Measurements from ENCODE around the gene PGC. TPM values are rescaled to one million over a fixed set of nuclear protein-coding genes. Genes with fewer than 3 reads are reported as not detected.

The PGC gene
- total RNA-seq, 2 experiments from 2014 or later, result not detected

DNA sequence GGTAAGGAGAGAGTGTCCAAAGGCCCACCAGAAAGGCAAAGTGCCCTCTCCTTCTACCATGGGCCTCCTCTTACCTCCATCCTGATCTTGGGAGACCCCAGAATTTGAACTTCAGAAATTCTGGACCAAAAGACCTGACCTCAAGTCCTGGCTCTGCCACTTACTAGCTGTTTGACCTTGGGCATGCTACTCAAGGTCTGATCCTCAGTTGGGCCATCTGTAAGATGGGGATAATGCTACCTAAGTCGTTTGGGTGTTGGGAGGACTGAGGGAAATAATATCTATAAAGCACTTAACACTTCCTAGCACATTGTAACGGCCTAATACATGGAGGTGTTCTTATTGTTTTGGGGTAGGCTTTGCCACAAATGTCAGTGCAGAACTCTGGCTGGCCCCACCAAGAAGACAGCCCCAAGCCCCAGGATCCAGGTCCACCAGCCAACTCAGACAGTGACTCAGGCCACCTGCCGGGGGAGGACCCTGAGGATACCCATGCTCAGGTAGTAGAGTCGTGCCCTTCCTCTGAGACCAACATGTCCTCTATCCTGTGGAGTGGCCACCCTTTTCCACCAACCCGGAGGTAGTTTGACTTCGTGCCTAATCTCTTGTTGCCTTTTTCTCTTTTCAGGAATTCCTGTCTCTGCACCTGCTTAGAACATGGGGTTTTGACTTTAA lies 36.0 kb upstream of the PGC start:
- POLR2A ChIA-PET, result interaction anchor here (1.0 kb wide), 1 partner anchor 764 kb away, joined by 3 read pairs; no protein-coding TSS in a partner anchor
- H3K27me3 Mint-ChIP-seq, result peaks cover 18% of the 10 kb centered on the region
- peaks cover 4% of the 10 kb centered on the region for H3K36me3 Mint-ChIP-seq
- H3K27ac Mint-ChIP-seq, result no peak overlapping the region
- no peak overlapping the region for H3K4me3 Mint-ChIP-seq
- no peaks in the 10 kb centered on the region for H3K9me3 Mint-ChIP-seq
- ATAC-seq (ENCODE audit: low read depth) (no peak), DNase-seq (no peak)
- H3K4me1 Mint-ChIP-seq, result peaks cover 15% of the 10 kb centered on the region

DNA sequence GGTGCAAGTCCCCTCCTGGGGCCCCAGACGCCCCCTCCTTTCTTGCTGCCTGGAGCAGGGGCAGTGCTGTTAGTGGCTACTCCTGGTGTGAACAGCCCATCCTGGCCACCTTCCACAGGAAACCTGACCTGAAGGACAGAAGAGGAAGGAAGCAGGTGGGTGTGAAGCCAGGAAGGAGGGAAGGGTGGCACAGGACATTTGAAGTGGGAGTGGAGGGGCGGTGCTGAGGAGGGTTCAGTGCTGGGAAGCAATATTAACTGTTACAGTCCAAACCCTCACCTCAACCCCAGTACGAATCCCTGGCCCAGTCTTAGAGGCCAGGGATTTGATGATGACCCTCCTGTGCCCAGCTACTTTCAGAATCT lies 34.2 kb upstream of the PGC start:
- POLR2A ChIA-PET, result interaction anchor here (0.7 to 2.1 kb wide), 3 partner anchors 75 to 267 kb away, joined by 3 to 8 read pairs (median 4); no protein-coding TSS in a partner anchor
- H3K4me1 Mint-ChIP-seq, result peaks cover 13% of the 10 kb centered on the region
- ATAC-seq (ENCODE audit: low read depth), result no peak
- H3K27ac Mint-ChIP-seq, result peak overlapping the region; percentile 57
- no peaks in the 10 kb centered on the region for H3K9me3 Mint-ChIP-seq
- peaks cover 18% of the 10 kb centered on the region for H3K27me3 Mint-ChIP-seq
- H3K36me3 Mint-ChIP-seq, result no peaks in the 10 kb centered on the region
- no peak for DNase-seq
- H3K4me3 Mint-ChIP-seq, result peak overlapping the region; percentile 68

DNA sequence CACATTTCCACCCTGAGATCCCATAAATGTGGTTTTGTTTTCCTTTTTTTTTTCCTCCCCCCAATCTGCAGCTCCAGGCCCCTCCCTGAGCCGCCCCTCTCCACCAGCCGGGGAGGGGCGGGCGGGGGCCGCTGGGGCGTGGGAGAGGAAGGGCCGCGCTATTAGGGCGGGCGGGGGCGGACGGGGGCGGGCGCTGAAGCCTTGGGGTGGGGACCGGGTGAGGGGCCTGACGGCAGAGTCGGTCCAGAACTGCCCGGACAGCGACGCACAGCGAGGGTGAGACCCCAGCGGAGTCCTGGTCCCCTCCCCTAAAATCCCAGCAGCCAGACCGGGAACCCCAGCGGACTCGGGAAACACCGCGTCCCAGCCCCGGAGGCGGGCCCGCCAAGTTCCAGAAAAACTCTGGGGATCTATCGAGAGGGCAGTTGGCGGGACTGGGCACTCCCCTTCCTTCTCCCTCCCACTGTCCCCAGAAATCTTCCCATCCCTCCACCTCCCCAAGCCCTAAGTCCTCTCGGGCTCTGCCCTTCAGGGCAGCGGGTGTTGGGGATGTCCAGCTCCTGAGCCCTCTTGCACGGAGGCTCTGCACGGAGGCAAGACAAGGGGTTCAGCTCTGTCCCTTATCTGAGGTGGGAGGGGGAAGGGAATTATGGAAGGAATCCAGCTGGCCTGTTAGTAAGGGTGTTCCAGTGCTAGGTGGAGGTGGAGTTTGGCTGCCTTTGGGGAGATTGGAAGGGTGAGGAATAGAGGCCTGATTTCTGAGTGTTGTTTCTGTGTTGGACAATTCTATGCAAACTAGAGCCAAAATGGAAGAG lies 33.6 kb upstream of the PGC start, which contains the start of gene PRICKLE4:
Gene PRICKLE4, plus strand, starts transcription at position 232 of the 815 bp plus-strand sequence. CDS start 2,692 bp downstream, outside the sequence.
- H3K9me3 Mint-ChIP-seq, result no peaks in the 10 kb centered on the region
- DNase-seq, result no peak

DNA sequence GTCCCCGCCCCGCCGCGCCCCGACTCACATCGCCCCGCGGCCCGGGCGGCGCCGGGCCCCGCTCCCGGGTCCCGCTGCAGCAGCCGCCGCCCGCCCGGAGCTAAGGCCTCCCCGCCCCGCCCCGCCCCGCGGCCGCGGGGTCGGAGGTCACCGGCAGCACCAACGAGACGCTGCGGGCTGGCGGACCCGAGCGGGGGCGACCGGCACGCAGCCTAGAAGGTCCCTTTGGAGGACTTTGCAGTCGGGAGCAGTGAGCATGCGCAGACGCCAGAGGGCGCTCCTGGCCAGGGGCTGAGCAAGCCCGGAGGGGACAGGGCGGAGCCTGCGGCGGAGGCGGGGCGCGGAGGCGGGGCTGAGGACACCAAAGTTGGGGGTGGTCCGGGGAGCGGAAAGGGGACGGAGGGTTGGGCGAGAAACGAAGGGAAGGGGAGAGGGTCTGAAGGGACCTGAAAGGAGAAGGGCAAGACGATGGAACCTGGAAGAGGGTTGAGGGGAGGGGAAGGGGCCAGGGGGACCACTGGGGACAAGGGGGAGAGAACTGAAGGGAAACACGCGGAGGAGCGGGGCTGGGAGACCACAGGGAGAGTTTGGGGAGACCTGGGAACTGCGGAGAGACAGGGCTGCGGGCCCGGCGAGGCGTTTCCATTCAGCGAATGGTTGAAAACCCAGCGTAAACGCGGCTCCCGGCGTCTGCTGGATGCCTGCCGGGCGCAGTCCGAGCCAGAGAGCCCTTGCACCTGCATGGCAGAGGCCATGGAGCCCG lies 32.8 kb upstream of the PGC start, which contains the start of gene FRS3:
Gene FRS3, minus strand, starts transcription at position 113 of the 763 bp plus-strand sequence. CDS start 2,913 bp downstream, outside the sequence.
- peak; percentile 94 for ATAC-seq (ENCODE audit: low read depth)
- Mint-ChIP-seq H3K27ac (peak within 1 kb of the TSS; percentile 79), H3K36me3 (no peaks in the 10 kb centered on the region), H3K4me1 (peaks cover 11% of the 10 kb centered on the region), H3K9me3 (no peaks in the 10 kb centered on the region), H3K27me3 (peaks cover 18% of the 10 kb centered on the region), H3K4me3 (peak within 1 kb of the TSS; percentile 94)
- POLR2A ChIA-PET, result interaction anchor here (1.6 kb wide), 1 partner anchor 264 kb away, joined by 4 read pairs; no protein-coding TSS in a partner anchor
- peak; percentile 100 for DNase-seq

More for the DNA sequence above, 33.6 kb upstream of the PGC start, which contains the start of gene PRICKLE4:
- H3K27ac Mint-ChIP-seq, result peak within 1 kb of the TSS; percentile 72
- POLR2A ChIA-PET, result interaction anchor here (1.2 to 2.1 kb wide), 3 partner anchors 263 to 267 kb away, joined by 3 to 8 read pairs (median 4); no protein-coding TSS in a partner anchor
- ATAC-seq (ENCODE audit: low read depth), result no peak
- H3K4me1 Mint-ChIP-seq, result peaks cover 12% of the 10 kb centered on the region
- peaks cover 18% of the 10 kb centered on the region for H3K27me3 Mint-ChIP-seq
- H3K36me3 Mint-ChIP-seq, result no peaks in the 10 kb centered on the region
- H3K4me3 Mint-ChIP-seq, result peak within 1 kb of the TSS; percentile 90

DNA sequence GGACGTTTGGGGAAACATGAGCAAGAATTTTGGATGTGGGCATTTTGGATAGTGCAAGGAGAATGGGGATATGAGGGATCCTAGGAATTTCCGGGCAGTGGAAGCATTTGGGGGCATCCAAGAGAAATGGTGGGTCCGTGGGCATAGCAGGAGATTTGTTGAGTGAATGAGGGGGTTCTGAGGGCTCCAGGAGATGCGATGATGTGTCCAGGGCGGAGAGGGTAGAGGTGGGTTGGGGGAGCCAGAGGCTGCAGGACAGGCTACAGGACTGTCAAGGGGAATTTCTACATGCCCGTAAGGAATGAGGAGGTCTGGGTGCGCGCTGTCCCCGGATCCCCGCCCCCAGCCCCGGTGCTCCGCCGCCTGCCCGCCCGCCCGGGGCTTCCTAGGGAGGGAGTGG lies 32.1 kb upstream of the PGC start:
- peak overlapping the region; percentile 94 for H3K4me3 Mint-ChIP-seq
- peaks cover 18% of the 10 kb centered on the region for H3K27me3 Mint-ChIP-seq
- ATAC-seq (ENCODE audit: low read depth) (peak; percentile 2), DNase-seq (no peak)
- POLR2A ChIA-PET, result interaction anchor here (1.6 kb wide), 1 partner anchor 264 kb away, joined by 4 read pairs; no protein-coding TSS in a partner anchor
- H3K36me3 Mint-ChIP-seq, result no peaks in the 10 kb centered on the region
- no peaks in the 10 kb centered on the region for H3K9me3 Mint-ChIP-seq
- H3K4me1 Mint-ChIP-seq, result peaks cover 11% of the 10 kb centered on the region
- H3K27ac Mint-ChIP-seq, result peak overlapping the region; percentile 79

DNA sequence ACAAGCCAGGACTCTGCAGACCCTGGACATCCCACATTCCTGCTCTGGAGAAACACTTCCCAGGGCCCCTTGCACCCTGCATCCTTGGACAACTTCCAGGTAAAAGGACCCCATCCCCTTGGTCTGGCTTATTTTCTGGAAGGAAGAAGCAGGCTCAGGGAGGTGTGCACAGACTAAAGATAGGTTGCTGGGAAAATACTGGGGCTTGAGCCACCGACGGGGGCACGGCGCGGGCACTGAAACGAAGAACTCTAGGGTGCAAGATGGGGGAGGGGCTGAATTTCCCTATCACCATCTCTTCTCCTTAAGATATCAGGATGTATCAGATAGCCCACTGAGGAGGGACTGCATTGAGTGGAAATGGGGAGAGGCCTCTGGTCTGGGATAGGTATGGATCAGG lies 31.7 kb upstream of the PGC start:
- POLR2A ChIA-PET, result interaction anchor here (1.7 kb wide), 1 partner anchor 45 kb away, joined by 7 read pairs; no protein-coding TSS in a partner anchor
- DNase-seq, result no peak
- H3K27me3 Mint-ChIP-seq, result peaks cover 18% of the 10 kb centered on the region
- ATAC-seq (ENCODE audit: low read depth), result no peak
- H3K4me3 Mint-ChIP-seq, result peak overlapping the region; percentile 94
- H3K4me1 Mint-ChIP-seq, result peaks cover 11% of the 10 kb centered on the region
- H3K9me3 Mint-ChIP-seq, result no peaks in the 10 kb centered on the region
- H3K27ac Mint-ChIP-seq, result peak overlapping the region; percentile 79
- H3K36me3 Mint-ChIP-seq, result no peaks in the 10 kb centered on the region

DNA sequence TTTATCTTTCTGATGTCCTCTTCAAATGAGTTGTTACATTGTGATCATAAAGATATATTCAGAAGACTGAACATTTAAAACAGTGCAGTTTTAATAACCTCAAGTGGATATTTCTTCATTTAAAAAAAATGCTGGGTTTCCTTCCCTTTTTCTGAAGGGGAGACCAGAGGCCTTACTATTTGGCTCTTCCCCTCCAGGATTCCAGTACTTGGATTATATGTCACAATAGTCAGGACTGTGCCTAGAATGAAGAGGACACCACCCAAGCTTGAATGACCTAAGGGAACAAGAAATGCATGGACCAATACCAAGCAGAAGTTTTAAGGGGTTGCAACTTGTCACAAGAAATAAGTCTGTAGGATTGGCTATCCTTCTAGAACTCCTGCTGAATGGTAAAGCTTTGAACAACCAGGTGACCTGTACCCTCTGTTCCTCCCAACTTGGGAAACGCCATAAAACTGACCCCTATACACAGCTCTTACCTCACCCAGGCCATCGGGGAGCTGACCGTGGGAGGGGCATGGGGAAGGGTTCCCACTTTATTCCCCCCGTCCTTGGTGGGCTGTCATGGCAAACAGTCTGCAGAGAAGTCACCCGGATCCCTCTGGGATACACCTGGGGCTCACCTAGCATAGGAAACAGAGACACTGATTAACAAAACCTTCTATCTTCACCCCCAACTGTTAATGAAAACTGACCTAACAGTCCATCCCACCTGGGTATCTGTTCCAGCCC lies 30.5 kb upstream of the PGC start:
- Mint-ChIP-seq H3K36me3 (no peaks in the 10 kb centered on the region), H3K27me3 (peaks cover 16% of the 10 kb centered on the region), H3K4me3 (no peak overlapping the region), H3K27ac (peak overlapping the region; percentile 24), H3K4me1 (peaks cover 11% of the 10 kb centered on the region), H3K9me3 (no peaks in the 10 kb centered on the region)
- ATAC-seq (ENCODE audit: low read depth) (no peak), DNase-seq (no peak)
- POLR2A ChIA-PET, result interaction anchor here (1.7 kb wide), 1 partner anchor 44 kb away, joined by 7 read pairs; no protein-coding TSS in a partner anchor

DNA sequence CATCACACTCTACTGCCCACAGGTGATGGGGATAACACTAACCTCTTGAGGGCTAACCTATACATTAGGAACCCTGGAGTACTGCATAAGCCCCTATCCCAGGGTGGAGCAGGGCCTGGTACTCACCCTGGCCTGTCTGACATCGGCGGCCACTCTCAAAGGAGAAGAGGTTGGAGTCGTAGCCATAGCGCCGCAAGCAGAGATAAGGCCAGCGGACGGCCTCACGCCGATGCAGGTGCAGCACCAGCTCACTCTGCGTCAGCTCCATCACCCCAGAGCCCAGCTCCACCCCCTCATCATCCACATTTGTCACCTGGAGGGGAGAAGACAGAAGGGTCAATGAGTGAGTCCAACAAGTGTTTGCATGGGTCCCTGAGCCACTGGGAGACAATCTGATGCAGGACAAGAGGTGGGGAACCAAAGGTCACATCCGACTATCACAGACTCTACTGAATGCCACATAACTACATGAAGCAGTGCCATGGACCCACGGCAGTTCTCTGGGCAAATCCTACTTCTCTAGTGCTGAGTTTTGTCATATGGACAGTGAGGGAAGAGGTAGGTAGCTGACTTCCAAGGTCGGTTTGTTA lies 28.2 kb upstream of the PGC start:
- Mint-ChIP-seq H3K27me3 (no peaks in the 10 kb centered on the region), H3K36me3 (no peaks in the 10 kb centered on the region), H3K4me1 (peaks cover 6% of the 10 kb centered on the region), H3K27ac (no peak overlapping the region), H3K4me3 (no peak overlapping the region), H3K9me3 (no peaks in the 10 kb centered on the region)
- ATAC-seq (ENCODE audit: low read depth) (no peak), DNase-seq (no peak)
- POLR2A ChIA-PET, result interaction anchor here (1.0 kb wide), 1 partner anchor 42 kb away, joined by 4 read pairs; no protein-coding TSS in a partner anchor

DNA sequence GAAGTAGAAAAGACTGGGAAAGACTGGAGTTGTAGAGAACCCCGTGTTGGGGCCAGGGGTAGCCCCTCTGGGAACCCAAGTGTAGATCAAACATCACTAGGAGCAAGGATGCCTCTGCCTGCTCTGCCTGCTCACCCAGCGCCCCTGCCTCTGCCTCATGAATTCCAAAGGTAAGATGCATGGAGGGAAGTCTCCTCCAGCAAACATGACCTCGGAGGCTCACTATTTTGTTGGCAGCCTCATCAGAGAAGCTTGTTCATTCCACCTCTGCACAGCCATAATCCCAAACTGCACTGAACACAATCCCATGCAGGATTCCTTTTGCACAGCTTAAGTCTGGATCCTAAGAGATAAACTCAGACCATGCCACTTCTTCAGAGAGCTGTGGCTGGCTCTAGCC lies 27.6 kb upstream of the PGC start:
- no peak for ATAC-seq (ENCODE audit: low read depth)
- Mint-ChIP-seq H3K4me1 (peaks cover 6% of the 10 kb centered on the region), H3K9me3 (no peaks in the 10 kb centered on the region), H3K27ac (no peak overlapping the region), H3K36me3 (no peaks in the 10 kb centered on the region), H3K27me3 (no peaks in the 10 kb centered on the region), H3K4me3 (no peak overlapping the region)
- no peak for DNase-seq
- POLR2A ChIA-PET, result no interaction called here

DNA sequence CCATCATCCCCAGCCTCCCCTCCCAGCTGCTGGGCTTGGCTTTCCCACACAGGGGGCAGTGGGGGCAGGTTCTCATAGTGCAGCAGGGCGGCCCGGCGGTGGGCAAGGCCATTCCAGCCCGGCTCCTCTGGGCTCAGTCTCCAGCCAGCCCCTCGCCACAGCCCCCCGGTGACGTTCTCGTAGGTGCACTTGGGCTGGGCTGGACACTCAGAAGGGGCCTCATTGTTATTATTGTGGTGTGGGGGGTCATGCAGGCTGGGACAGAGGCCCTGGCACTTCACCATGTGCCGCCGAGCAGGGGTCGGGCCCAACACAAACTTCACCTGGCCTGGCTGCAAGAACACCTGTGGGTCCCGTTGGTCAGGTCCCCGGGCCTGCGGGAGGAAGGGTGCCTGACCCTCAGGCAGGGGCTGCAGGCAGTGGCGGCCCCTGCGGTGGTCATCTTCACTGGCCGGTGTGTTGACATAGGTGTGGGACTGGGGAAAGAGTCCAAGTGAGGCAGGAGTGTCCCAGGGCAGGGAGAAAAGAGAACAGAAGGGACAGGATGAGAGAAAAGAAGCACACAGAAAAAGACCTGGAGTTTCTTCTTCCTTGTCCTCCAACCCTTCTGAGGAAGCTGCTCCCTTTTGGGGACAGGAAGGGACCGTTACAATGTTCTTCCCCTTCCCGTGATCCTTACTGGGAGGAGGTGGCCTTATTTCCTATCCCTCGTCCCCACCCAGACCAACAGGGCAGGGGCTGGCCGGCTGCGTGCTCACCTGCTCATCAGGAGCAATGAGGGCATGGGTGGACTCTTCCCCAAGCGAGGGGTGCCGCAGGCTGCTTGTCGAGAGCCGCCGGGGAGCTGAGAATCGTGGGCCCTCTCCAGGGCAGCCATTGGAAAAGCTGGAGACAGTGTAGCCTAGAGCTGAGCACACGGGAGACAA lies 24.1 kb upstream of the PGC start:
- no peak overlapping the region for H3K4me3 Mint-ChIP-seq
- POLR2A ChIA-PET, result no interaction called here
- H3K27ac Mint-ChIP-seq, result no peak overlapping the region
- H3K36me3 Mint-ChIP-seq, result no peaks in the 10 kb centered on the region
- DNase-seq (no peak), ATAC-seq (ENCODE audit: low read depth) (no peak)
- H3K9me3 Mint-ChIP-seq, result no peaks in the 10 kb centered on the region
- peaks cover 15% of the 10 kb centered on the region for H3K4me1 Mint-ChIP-seq
- no peaks in the 10 kb centered on the region for H3K27me3 Mint-ChIP-seq

DNA sequence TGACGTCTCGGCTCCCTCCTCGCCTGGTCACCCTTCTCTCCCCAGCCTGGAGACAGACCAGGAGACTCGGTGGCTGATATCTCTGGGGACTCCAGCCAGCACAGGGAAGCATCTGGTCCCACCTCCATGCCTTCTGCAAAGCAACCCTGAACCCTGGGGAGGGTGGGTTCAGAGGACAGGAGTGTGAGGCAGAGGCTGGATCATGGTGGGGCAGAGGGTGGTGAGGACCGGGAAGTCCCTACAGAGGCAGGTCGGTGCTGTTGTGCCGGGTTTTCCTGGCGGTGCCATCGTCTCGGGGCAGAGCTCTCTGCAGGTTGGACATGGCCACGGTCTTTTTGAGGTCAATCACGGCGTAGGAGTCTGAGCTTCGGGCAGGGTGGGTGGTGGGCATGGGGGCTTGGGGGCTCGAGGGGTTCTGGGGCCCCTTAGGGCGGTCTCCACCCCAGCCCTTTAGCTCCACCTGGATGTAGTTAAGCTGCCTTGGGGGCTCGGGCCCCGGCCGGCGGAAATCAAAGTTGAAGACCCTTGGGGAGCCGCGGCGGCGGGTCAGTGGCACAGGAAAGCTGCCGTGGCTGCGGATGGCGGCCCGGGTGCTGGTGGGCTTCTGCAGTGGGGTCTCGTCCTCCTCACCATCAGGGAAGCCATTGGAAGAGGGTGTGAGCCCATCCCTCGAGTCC lies 23.3 kb upstream of the PGC start:
- Mint-ChIP-seq H3K4me1 (peaks cover 15% of the 10 kb centered on the region), H3K4me3 (no peak overlapping the region), H3K27me3 (no peaks in the 10 kb centered on the region), H3K9me3 (no peaks in the 10 kb centered on the region), H3K36me3 (no peaks in the 10 kb centered on the region), H3K27ac (no peak overlapping the region)
- POLR2A ChIA-PET, result no interaction called here
- ATAC-seq (ENCODE audit: low read depth) (no peak), DNase-seq (no peak)
